ENCODE measurements around the gene MPO. TPM values are rescaled to one million over a fixed set of nuclear protein-coding genes. Genes with fewer than 3 reads are reported as not detected.

Gene MPO
- total RNA-seq, 1 experiment from 2014 or later: not detected

GRCh38 chr17:58265902-58266875 is 14.5 kb downstream of the MPO start:
- ChIA-PET POLR2A (no interaction called here), RAD21 (ENCODE audit: low non-redundant PET in 1 of 2, low total read pairs in 2 of 2, uncharacterized antibody in 2 of 2, unreplicated experiment in 2 of 2) (no interaction called here), CTCF (no interaction called here)
- Histone ChIP-seq H3K27ac (ENCODE audit: low read depth, low read length) (no peak overlapping the region), H4K20me1 (ENCODE audit: insufficient read depth) (no peaks in the 10 kb centered on the region), H3K79me2 (ENCODE audit: insufficient read depth, low read length) (no peaks in the 10 kb centered on the region), H3K36me3 (ENCODE audit: control insufficient read depth in 1 of 2, insufficient read depth in 2 of 2, low read length in 2 of 2) (no peaks in the 10 kb centered on the region), H3K4me2 (ENCODE audit: low read length) (no peak overlapping the region), H3K9ac (ENCODE audit: low read length) (no peak overlapping the region), H3K4me3 (replicated peaks in 1 of 2; ENCODE audit: low read depth in 1 of 2, low read length in 2 of 2) (no peak overlapping the region), H2AFZ (ENCODE audit: low read depth, low read length, poor library complexity, severe bottlenecking) (no peak overlapping the region), H3K4me1 (ENCODE audit: control insufficient read depth in 1 of 2, insufficient read depth in 2 of 2, low read length in 2 of 2) (0 out of 4 replicates have a peak, but pooled peaks cover 0 to 4% of the 10 kb centered on the region in 2 experiments), H3K27me3 (ENCODE audit: insufficient read depth, low read length) (peaks cover 42% of the 10 kb centered on the region), H3K9me2 (ENCODE audit: insufficient read depth) (no peaks in the 10 kb centered on the region), H3K9me3 (ENCODE audit: control insufficient read depth in 1 of 2, insufficient read depth in 1 of 2, low read depth in 1 of 2, low read length in 2 of 2) (no peaks in the 10 kb centered on the region)
- no peak for TF ChIP-seq ZNF274 (IDR thresholded peaks at IDR 0.05; ENCODE audit: low read depth, low read length)
- TF ChIP-seq EZH2 (IDR thresholded peaks at IDR 0.05): no peak
- TF ChIP-seq TCF7L2 (IDR thresholded peaks at IDR 0.05; ENCODE audit: borderline replicate concordance, extremely low read depth, insufficient read depth, insufficient read length): no peak
- intact Hi-C loops (cut with micrococcal nuclease): no loop called here
- no TSS peak for BruUV-seq (replicated peaks)
- DNase-seq (ENCODE audit: low read depth, low spot score) (no peak), ATAC-seq (no peak)

GRCh38 chr17:58265271-58265670 is 15.5 kb downstream of the MPO start:
- DNase-seq (ENCODE audit: low read depth, low spot score) (no peak), ATAC-seq (no peak)
- Histone ChIP-seq H3K9me2 (ENCODE audit: insufficient read depth) (no peaks in the 10 kb centered on the region), H3K4me1 (ENCODE audit: control insufficient read depth in 1 of 2, insufficient read depth in 2 of 2, low read length in 2 of 2) (no peaks in the 10 kb centered on the region), H3K79me2 (ENCODE audit: insufficient read depth, low read length) (no peaks in the 10 kb centered on the region), H3K27me3 (ENCODE audit: insufficient read depth, low read length) (peaks cover 51% of the 10 kb centered on the region), H3K36me3 (ENCODE audit: control insufficient read depth in 1 of 2, insufficient read depth in 2 of 2, low read length in 2 of 2) (no peaks in the 10 kb centered on the region), H3K27ac (ENCODE audit: low read depth, low read length) (no peak overlapping the region), H3K9me3 (ENCODE audit: control insufficient read depth in 1 of 2, insufficient read depth in 1 of 2, low read depth in 1 of 2, low read length in 2 of 2) (no peaks in the 10 kb centered on the region), H2AFZ (ENCODE audit: low read depth, low read length, poor library complexity, severe bottlenecking) (no peak overlapping the region), H3K9ac (ENCODE audit: low read length) (no peak overlapping the region), H3K4me3 (replicated peaks in 1 of 2; ENCODE audit: low read depth in 1 of 2, low read length in 2 of 2) (no peak overlapping the region), H4K20me1 (ENCODE audit: insufficient read depth) (no peaks in the 10 kb centered on the region), H3K4me2 (ENCODE audit: low read length) (no peak overlapping the region)
- CTCF ChIA-PET: no interaction called here
- intact Hi-C loops (cut with micrococcal nuclease): no loop called here
- RAD21 ChIA-PET (ENCODE audit: low non-redundant PET in 1 of 2, low total read pairs in 2 of 2, uncharacterized antibody in 2 of 2, unreplicated experiment in 2 of 2): no interaction called here
- no TSS peak for BruUV-seq (replicated peaks)
- TF ChIP-seq ELF1 (IDR thresholded peaks at IDR 0.05; ENCODE audit: borderline replicate concordance, low read depth) (no peak), RAD21 (IDR thresholded peaks at IDR 0.05; ENCODE audit: low read depth) (no peak), CEBPB (IDR thresholded peaks at IDR 0.05; ENCODE audit: low read depth) (no peak), REST (IDR thresholded peaks at IDR 0.05; ENCODE audit: low read depth) (no peak)
- POLR2A ChIA-PET: no interaction called here
